Measurements from ENCODE around the gene DMP1. TPM values are rescaled to one million over a fixed set of nuclear protein-coding genes. Genes with fewer than 3 reads are reported as not detected.

Gene DMP1, protein sequence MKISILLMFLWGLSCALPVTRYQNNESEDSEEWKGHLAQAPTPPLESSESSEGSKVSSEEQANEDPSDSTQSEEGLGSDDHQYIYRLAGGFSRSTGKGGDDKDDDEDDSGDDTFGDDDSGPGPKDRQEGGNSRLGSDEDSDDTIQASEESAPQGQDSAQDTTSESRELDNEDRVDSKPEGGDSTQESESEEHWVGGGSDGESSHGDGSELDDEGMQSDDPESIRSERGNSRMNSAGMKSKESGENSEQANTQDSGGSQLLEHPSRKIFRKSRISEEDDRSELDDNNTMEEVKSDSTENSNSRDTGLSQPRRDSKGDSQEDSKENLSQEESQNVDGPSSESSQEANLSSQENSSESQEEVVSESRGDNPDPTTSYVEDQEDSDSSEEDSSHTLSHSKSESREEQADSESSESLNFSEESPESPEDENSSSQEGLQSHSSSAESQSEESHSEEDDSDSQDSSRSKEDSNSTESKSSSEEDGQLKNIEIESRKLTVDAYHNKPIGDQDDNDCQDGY
- total RNA-seq (2014; rRNA removed; shearing (Covaris generic); ENCODE audit: low replicate concordance) = not detected in 2 replicates

DNA sequence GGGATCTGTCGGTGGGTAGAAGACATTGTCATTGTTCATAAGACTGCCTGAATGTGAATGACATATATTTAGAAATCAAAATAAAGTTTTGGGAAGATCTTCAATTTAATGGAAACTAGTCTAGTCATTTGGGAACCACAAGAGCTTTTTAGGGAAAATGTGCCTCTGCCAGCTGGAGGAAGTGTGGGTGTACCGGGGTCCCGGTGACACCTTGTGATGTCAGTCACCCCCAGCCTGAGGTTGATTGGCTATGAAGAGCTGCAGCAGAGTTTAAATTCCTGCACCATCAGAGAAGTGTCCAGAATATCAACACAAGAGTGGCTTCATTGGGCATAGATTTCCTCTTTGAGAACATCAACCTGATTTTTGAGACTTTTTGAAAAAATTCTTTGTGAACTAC is at the start of gene DMP1:
Gene DMP1, plus strand, starts transcription at position 301 of the 400 bp plus-strand sequence. CDS start 6,213 bp downstream, outside the sequence.
- no peaks in the 10 kb centered on the region for H3K9me3 ChIP-seq (ENCODE audit: low read length)
- H3K36me3 ChIP-seq (ENCODE audit: insufficient read depth, low read length) = no peaks in the 10 kb centered on the region
- H2AFZ ChIP-seq (ENCODE audit: low read length) = no peak within 1 kb of the TSS
- H3K9me2 ChIP-seq (replicated peaks; ENCODE audit: insufficient read depth, low read length) = no peaks in the 10 kb centered on the region
- H3K9ac ChIP-seq (ENCODE audit: low read length) = no peak within 1 kb of the TSS
- no peaks in the 10 kb centered on the region for H4K20me1 ChIP-seq (ENCODE audit: insufficient read depth, low read depth, low read length)
- H3K27ac ChIP-seq (ENCODE audit: low read length) = no peak within 1 kb of the TSS
- H3K27me3 ChIP-seq (ENCODE audit: low read length) = no peaks in the 10 kb centered on the region
- H3K4me2 ChIP-seq (ENCODE audit: low read depth, low read length, poor library complexity, severe bottlenecking) = no peak within 1 kb of the TSS
- H3K79me2 ChIP-seq (ENCODE audit: low read length) = no peaks in the 10 kb centered on the region
- no peaks in the 10 kb centered on the region for H3K4me1 ChIP-seq (ENCODE audit: low read length)
- H3K4me3 ChIP-seq (ENCODE audit: low read length) = no peak within 1 kb of the TSS
- DNase-seq = no peak

DNA sequence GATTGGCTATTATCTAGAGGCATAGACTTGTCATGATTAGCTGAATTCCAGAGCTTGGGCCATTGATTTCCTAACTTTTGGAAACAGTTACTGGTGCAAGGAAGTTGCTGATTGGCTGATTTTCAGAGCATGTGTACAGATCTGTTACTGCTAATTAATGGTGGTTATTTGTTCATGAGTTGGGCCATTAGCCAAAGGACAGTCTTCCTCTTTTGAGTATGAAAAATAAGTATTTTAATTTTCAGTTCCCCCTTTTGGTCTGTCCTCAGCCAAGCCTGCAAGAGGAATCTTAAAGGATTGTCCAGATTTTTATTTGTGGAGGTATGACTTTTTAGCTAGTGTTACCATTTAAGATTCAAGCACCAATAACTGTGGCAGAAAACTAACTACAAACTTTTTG is 48.7 kb upstream of the DMP1 start:
- H3K4me1 ChIP-seq (ENCODE audit: low read length) = no peaks in the 10 kb centered on the region
- no peak overlapping the region for H2AFZ ChIP-seq (ENCODE audit: low read length)
- H3K9ac ChIP-seq (ENCODE audit: low read length) = no peak overlapping the region
- no peak overlapping the region for H3K4me3 ChIP-seq (ENCODE audit: low read length)
- no peaks in the 10 kb centered on the region for H4K20me1 ChIP-seq (ENCODE audit: insufficient read depth, low read depth, low read length)
- H3K79me2 ChIP-seq (ENCODE audit: low read length) = no peaks in the 10 kb centered on the region
- no peaks in the 10 kb centered on the region for H3K36me3 ChIP-seq (ENCODE audit: insufficient read depth, low read length)
- no peak for DNase-seq
- H3K4me2 ChIP-seq (ENCODE audit: low read depth, low read length, poor library complexity, severe bottlenecking) = no peak overlapping the region
- H3K9me2 ChIP-seq (replicated peaks; ENCODE audit: insufficient read depth, low read length) = no peaks in the 10 kb centered on the region
- H3K27me3 ChIP-seq (ENCODE audit: low read length) = no peaks in the 10 kb centered on the region
- H3K27ac ChIP-seq (ENCODE audit: low read length) = no peak overlapping the region
- no peaks in the 10 kb centered on the region for H3K9me3 ChIP-seq (ENCODE audit: low read length)

DNA sequence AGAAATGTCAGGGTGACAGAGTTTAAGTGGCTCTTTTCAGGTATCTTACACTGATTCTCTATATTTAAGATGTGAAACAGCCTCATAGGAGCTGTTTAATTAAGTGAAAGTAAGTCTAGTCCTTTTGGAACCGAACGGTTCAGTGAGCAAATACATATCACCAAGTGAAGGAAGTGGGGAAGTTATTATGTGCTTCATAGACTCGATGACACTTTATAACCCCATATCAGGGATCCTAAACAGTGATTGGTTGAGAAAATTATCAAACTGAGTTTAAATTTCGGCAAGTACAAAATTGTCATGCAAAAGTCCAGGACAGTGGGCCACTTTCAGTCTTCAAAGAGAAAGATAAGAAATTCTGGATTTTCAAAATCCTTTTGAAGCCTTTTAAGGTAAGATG is 41.9 kb upstream of the DMP1 start, which contains the start of gene DSPP:
Gene DSPP, plus strand, starts transcription at position 301 of the 400 bp plus-strand sequence. CDS start 2,380 bp downstream, outside the sequence.
- Histone ChIP-seq H3K27me3 (ENCODE audit: low read length) (no peaks in the 10 kb centered on the region), H3K9ac (ENCODE audit: low read length) (no peak within 1 kb of the TSS), H3K4me3 (ENCODE audit: low read length) (no peak within 1 kb of the TSS), H2AFZ (ENCODE audit: low read length) (no peak within 1 kb of the TSS), H3K4me1 (ENCODE audit: low read length) (no peaks in the 10 kb centered on the region), H3K4me2 (ENCODE audit: low read depth, low read length, poor library complexity, severe bottlenecking) (no peak within 1 kb of the TSS), H3K36me3 (ENCODE audit: insufficient read depth, low read length) (no peaks in the 10 kb centered on the region), H3K9me2 (replicated peaks; ENCODE audit: insufficient read depth, low read length) (no peaks in the 10 kb centered on the region), H3K9me3 (ENCODE audit: low read length) (no peaks in the 10 kb centered on the region), H4K20me1 (ENCODE audit: insufficient read depth, low read depth, low read length) (no peaks in the 10 kb centered on the region), H3K79me2 (ENCODE audit: low read length) (no peaks in the 10 kb centered on the region), H3K27ac (ENCODE audit: low read length) (no peak within 1 kb of the TSS)
- DNase-seq = no peak

DNA sequence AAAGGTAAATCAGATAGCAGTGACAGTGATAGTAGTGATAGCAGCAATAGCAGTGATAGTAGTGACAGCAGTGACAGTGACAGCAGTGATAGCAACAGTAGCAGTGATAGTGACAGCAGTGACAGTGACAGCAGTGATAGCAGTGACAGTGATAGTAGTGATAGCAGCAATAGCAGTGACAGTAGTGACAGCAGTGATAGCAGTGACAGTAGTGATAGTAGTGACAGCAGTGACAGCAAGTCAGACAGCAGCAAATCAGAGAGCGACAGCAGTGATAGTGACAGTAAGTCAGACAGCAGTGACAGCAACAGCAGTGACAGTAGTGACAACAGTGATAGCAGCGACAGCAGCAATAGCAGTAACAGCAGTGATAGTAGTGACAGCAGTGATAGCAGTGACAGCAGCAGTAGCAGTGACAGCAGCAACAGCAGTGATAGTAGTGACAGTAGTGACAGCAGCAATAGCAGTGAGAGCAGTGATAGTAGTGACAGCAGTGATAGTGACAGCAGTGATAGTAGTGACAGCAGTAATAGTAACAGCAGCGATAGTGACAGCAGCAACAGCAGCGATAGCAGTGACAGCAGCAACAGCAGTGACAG is 35.7 kb upstream of the DMP1 start:
- no peak overlapping the region for H3K4me2 ChIP-seq (ENCODE audit: low read depth, low read length, poor library complexity, severe bottlenecking)
- no peaks in the 10 kb centered on the region for H3K9me2 ChIP-seq (replicated peaks; ENCODE audit: insufficient read depth, low read length)
- no peak for DNase-seq
- no peaks in the 10 kb centered on the region for H3K4me1 ChIP-seq (ENCODE audit: low read length)
- no peaks in the 10 kb centered on the region for H4K20me1 ChIP-seq (ENCODE audit: insufficient read depth, low read depth, low read length)
- H3K9ac ChIP-seq (ENCODE audit: low read length) = no peak overlapping the region
- no peak overlapping the region for H3K4me3 ChIP-seq (ENCODE audit: low read length)
- H3K36me3 ChIP-seq (ENCODE audit: insufficient read depth, low read length) = no peaks in the 10 kb centered on the region
- no peak overlapping the region for H3K27ac ChIP-seq (ENCODE audit: low read length)
- no peak overlapping the region for H2AFZ ChIP-seq (ENCODE audit: low read length)
- H3K27me3 ChIP-seq (ENCODE audit: low read length) = no peaks in the 10 kb centered on the region
- H3K9me3 ChIP-seq (ENCODE audit: low read length) = no peaks in the 10 kb centered on the region
- H3K79me2 ChIP-seq (ENCODE audit: low read length) = no peaks in the 10 kb centered on the region

DNA sequence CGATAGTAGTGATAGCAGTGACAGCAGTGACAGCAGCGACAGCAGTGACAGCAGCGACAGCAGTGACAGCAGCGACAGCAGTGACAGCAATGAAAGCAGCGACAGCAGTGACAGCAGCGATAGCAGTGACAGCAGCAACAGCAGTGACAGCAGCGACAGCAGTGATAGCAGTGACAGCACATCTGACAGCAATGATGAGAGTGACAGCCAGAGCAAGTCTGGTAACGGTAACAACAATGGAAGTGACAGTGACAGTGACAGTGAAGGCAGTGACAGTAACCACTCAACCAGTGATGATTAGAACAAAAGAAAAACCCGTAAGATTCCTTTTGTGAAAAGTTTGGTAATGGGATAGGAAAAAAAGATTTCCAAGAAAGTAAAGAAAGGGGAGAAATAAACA is 33.8 kb upstream of the DMP1 start:
- no peak for DNase-seq
- no peaks in the 10 kb centered on the region for H3K9me2 ChIP-seq (replicated peaks; ENCODE audit: insufficient read depth, low read length)

DNA sequence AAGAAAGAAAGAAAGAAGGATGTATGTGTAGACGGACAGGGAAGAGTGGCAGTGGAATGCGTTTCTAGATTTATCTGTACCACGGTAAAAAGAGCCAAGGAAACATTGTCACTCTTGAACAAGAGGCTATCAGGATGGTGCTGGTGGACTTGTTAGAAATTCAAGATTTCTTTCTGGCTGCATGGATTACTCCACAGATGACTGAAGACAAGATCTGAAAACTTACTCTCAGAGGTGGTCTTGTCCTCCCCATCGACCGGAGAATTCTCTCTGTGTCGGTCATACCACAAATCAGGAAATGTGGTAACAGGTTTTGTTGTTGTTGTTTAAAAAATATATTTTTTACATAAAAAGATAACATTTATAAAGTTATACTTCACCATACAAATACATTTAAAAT is 30.0 kb upstream of the DMP1 start:
- DNase-seq = no peak
- H3K79me2 ChIP-seq (ENCODE audit: low read length) = no peaks in the 10 kb centered on the region
- no peaks in the 10 kb centered on the region for H3K4me1 ChIP-seq (ENCODE audit: low read length)
- no peaks in the 10 kb centered on the region for H3K36me3 ChIP-seq (ENCODE audit: insufficient read depth, low read length)
- H3K4me3 ChIP-seq (ENCODE audit: low read length) = no peak overlapping the region
- no peaks in the 10 kb centered on the region for H3K9me3 ChIP-seq (ENCODE audit: low read length)
- no peaks in the 10 kb centered on the region for H3K9me2 ChIP-seq (replicated peaks; ENCODE audit: insufficient read depth, low read length)
- no peak overlapping the region for H3K4me2 ChIP-seq (ENCODE audit: low read depth, low read length, poor library complexity, severe bottlenecking)
- H3K27ac ChIP-seq (ENCODE audit: low read length) = no peak overlapping the region
- no peaks in the 10 kb centered on the region for H3K27me3 ChIP-seq (ENCODE audit: low read length)
- no peaks in the 10 kb centered on the region for H4K20me1 ChIP-seq (ENCODE audit: insufficient read depth, low read depth, low read length)
- H2AFZ ChIP-seq (ENCODE audit: low read length) = no peak overlapping the region
- H3K9ac ChIP-seq (ENCODE audit: low read length) = no peak overlapping the region

More for the DNA sequence above, 33.8 kb upstream of the DMP1 start:
- no peaks in the 10 kb centered on the region for H3K36me3 ChIP-seq (ENCODE audit: insufficient read depth, low read length)
- no peaks in the 10 kb centered on the region for H3K79me2 ChIP-seq (ENCODE audit: low read length)
- no peak overlapping the region for H3K4me2 ChIP-seq (ENCODE audit: low read depth, low read length, poor library complexity, severe bottlenecking)
- no peaks in the 10 kb centered on the region for H3K27me3 ChIP-seq (ENCODE audit: low read length)
- H3K4me3 ChIP-seq (ENCODE audit: low read length) = no peak overlapping the region
- H3K27ac ChIP-seq (ENCODE audit: low read length) = no peak overlapping the region
- H4K20me1 ChIP-seq (ENCODE audit: insufficient read depth, low read depth, low read length) = no peaks in the 10 kb centered on the region
- no peaks in the 10 kb centered on the region for H3K4me1 ChIP-seq (ENCODE audit: low read length)
- H3K9ac ChIP-seq (ENCODE audit: low read length) = no peak overlapping the region
- no peaks in the 10 kb centered on the region for H3K9me3 ChIP-seq (ENCODE audit: low read length)
- H2AFZ ChIP-seq (ENCODE audit: low read length) = no peak overlapping the region

DNA sequence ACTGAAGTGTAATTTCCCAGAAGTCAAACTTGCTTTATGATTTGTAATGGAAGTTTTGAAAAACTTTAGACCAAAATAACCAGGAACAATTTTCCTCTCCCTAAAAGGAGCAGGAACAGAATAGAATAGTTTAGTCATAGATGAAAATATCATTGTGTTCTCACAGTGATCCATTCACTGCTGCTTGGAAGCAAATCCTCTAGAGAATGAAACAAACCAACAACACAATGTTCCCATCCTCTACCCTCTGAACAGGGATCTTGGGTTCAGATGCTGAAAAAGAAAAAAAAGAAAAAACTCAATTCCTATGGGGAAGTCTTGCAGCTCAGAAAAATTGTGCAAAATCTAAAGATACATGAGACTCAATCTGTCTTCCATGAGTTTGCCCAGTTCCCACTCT is 29.6 kb upstream of the DMP1 start:
- Histone ChIP-seq H3K9me3 (ENCODE audit: low read length) (no peaks in the 10 kb centered on the region), H3K9ac (ENCODE audit: low read length) (no peak overlapping the region), H3K27ac (ENCODE audit: low read length) (no peak overlapping the region), H2AFZ (ENCODE audit: low read length) (no peak overlapping the region), H3K79me2 (ENCODE audit: low read length) (no peaks in the 10 kb centered on the region), H3K36me3 (ENCODE audit: insufficient read depth, low read length) (no peaks in the 10 kb centered on the region), H4K20me1 (ENCODE audit: insufficient read depth, low read depth, low read length) (no peaks in the 10 kb centered on the region), H3K4me1 (ENCODE audit: low read length) (no peaks in the 10 kb centered on the region), H3K4me3 (ENCODE audit: low read length) (no peak overlapping the region), H3K4me2 (ENCODE audit: low read depth, low read length, poor library complexity, severe bottlenecking) (no peak overlapping the region), H3K27me3 (ENCODE audit: low read length) (no peaks in the 10 kb centered on the region), H3K9me2 (replicated peaks; ENCODE audit: insufficient read depth, low read length) (no peaks in the 10 kb centered on the region)
- DNase-seq = no peak

DNA sequence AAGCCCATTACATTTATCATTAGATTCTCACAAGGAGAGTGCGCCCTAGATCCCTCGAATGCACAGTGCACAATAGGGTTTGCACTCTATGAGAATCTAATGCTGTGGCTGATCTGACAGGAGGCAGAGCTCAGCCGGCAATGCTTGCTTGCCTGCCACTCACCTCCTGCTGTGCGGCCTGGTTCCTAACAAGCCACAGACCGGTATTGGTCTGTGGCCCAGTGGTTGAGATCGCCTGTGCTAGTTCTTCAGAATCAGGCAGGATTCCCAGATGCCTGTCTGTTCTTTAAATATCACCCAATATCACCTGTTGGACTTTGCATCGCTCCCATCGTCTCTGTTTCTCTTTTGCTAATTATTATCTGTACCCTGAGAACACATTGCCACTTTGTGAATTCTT is 27.8 kb upstream of the DMP1 start:
- H4K20me1 ChIP-seq (ENCODE audit: insufficient read depth, low read depth, low read length) = no peaks in the 10 kb centered on the region
- H3K4me3 ChIP-seq (ENCODE audit: low read length) = no peak overlapping the region
- H3K79me2 ChIP-seq (ENCODE audit: low read length) = no peaks in the 10 kb centered on the region
- H3K27ac ChIP-seq (ENCODE audit: low read length) = no peak overlapping the region
- H3K9me3 ChIP-seq (ENCODE audit: low read length) = no peaks in the 10 kb centered on the region
- no peak overlapping the region for H2AFZ ChIP-seq (ENCODE audit: low read length)
- no peak overlapping the region for H3K4me2 ChIP-seq (ENCODE audit: low read depth, low read length, poor library complexity, severe bottlenecking)
- no peaks in the 10 kb centered on the region for H3K36me3 ChIP-seq (ENCODE audit: insufficient read depth, low read length)
- no peak overlapping the region for H3K9ac ChIP-seq (ENCODE audit: low read length)
- no peaks in the 10 kb centered on the region for H3K9me2 ChIP-seq (replicated peaks; ENCODE audit: insufficient read depth, low read length)
- H3K4me1 ChIP-seq (ENCODE audit: low read length) = no peaks in the 10 kb centered on the region
- no peaks in the 10 kb centered on the region for H3K27me3 ChIP-seq (ENCODE audit: low read length)
- no peak for DNase-seq
